HCT116 (cell line): ENCODE data around the gene IGFLR1. TPM values are rescaled to one million over a fixed set of nuclear protein-coding genes. Genes with fewer than 3 reads are reported as not detected.

Experiments
- ATAC-seq: fragments of 200-7000 bp; cut with Tn5 transposase; 2 replicates; pipeline ENCODE4 v1.9.1; 2020; ENCODE audit warnings: mild to moderate bottlenecking, moderate library complexity
- BruUV-seq: library from RNA; stranded (reverse); fragments of 400-500 nt; replicated peaks from 2 replicates; lab custom pipeline; 2021; lab: Mats Ljungman, UMichigan
- CTCF ChIA-PET: fragments of 300-600 bp; sonication (Branson Sonifier 250); formaldehyde crosslinking; loops from one replicate; lab custom pipeline; 2021; ENCODE audit warnings: antibody characterized with exemption; lab: Charles Lee
- POLR2A ChIA-PET: fragments of 300-600, 350-600 bp; sonication (Branson Sonifier 250); formaldehyde crosslinking; loops from one replicate; lab custom pipeline; 2021; ENCODE audit warnings: antibody characterized with exemption; lab: Charles Lee
- RAD21 ChIA-PET, 2 experiments: fragments of 300-600 bp; sonication (Branson Sonifier 250); formaldehyde crosslinking; loops; one replicate each; lab custom pipeline; 2023; ENCODE audit warnings: low total read pairs in 2 of 2; ENCODE audit not compliant: uncharacterized antibody in 2 of 2, unreplicated experiment in 2 of 2, low non-redundant PET in 1 of 2; lab: Charles Lee
- DNase-seq: peaks from one replicate; pipeline ENCODE4 v3.0.0-alpha.2; 2010; ENCODE audit warnings: low read depth, low spot score
- H2AFZ ChIP-seq: fragments of 200-600 bp; shearing (Covaris generic), sonication (generic); 2 replicates; pipeline ENCODE4 v1.6.1; 2017; ENCODE audit warnings: low read depth, mixed run types, mixed read lengths, antibody characterized with exemption, low read length; ENCODE audit not compliant: poor library complexity, severe bottlenecking
- H3K27ac ChIP-seq: 2 replicates; pipeline ENCODE4 v1.5.1; 2012; ENCODE audit warnings: low read depth, low read length
- H3K27me3 ChIP-seq: fragments of 200-600 bp; sonication (generic); 2 replicates; pipeline ENCODE4 v1.6.1; 2016; ENCODE audit warnings: mixed run types, low read length, mixed read lengths; ENCODE audit not compliant: insufficient read depth
- H3K36me3 ChIP-seq, 2 experiments: fragments of 200-500 bp in 1 of 2; fragments of 200-600 bp in 1 of 2; sonication (Bioruptor generic) in 1 of 2; sonication (generic) in 1 of 2; 2 replicates each; pipeline versions ENCODE4 v1.5.1 to v1.6.1; 2014 to 2016; ENCODE audit warnings: low read length in 2 of 2, inconsistent platforms in 1 of 2, mixed read lengths in 1 of 2, mixed run types in 1 of 2; ENCODE audit not compliant: insufficient read depth in 2 of 2, control insufficient read depth in 1 of 2
- H3K4me1 ChIP-seq, 2 experiments: fragments of 200-600 bp in 1 of 2; sonication (generic) in 1 of 2; 2 replicates each; pipeline versions ENCODE4 v1.5.1 to v1.6.1; 2012 to 2017; ENCODE audit warnings: low read length in 2 of 2, inconsistent platforms in 1 of 2, mild to moderate bottlenecking in 1 of 2, mixed read lengths in 1 of 2, mixed run types in 1 of 2, moderate library complexity in 1 of 2; ENCODE audit not compliant: insufficient read depth in 2 of 2, control insufficient read depth in 1 of 2
- H3K4me2 ChIP-seq: fragments of 200-600 bp; sonication (generic); 2 replicates; pipeline ENCODE4 v1.6.1; 2017; ENCODE audit warnings: mixed run types, low read length, mixed read lengths
- H3K4me3 ChIP-seq, 2 experiments: fragments of 200-600 bp in 1 of 2; sonication (generic) in 1 of 2; replicated peaks in 1 of 2; 2 replicates each; pipeline ENCODE4 v1.5.1; 2011 to 2016; ENCODE audit warnings: low read length in 2 of 2, control low read depth in 1 of 2, low read depth in 1 of 2, mild to moderate bottlenecking in 1 of 2, mixed read lengths in 1 of 2, mixed run types in 1 of 2
- H3K79me2 ChIP-seq: fragments of 200-600 bp; sonication (generic); 2 replicates; pipeline ENCODE4 v1.6.1; 2017; ENCODE audit warnings: mild to moderate bottlenecking, mixed run types, low read length, moderate library complexity, mixed read lengths; ENCODE audit not compliant: insufficient read depth
- H3K9ac ChIP-seq: fragments of 200-600 bp; sonication (generic); 2 replicates; pipeline ENCODE4 v1.6.1; 2016; ENCODE audit warnings: low read length, mixed read lengths
- H3K9me2 ChIP-seq: fragments of 200-600 bp; sonication (generic), shearing (Covaris generic); 2 replicates; pipeline ENCODE4 v1.6.1; 2017; ENCODE audit warnings: mixed run types, mild to moderate bottlenecking, moderate library complexity; ENCODE audit not compliant: insufficient read depth
- H3K9me3 ChIP-seq, 2 experiments: fragments of 200-500 bp in 1 of 2; fragments of 200-600 bp in 1 of 2; sonication (Bioruptor generic) in 1 of 2; sonication (generic) in 1 of 2; 2 replicates each; pipeline ENCODE4 v1.6.1; 2014 to 2017; ENCODE audit warnings: low read length in 2 of 2, mixed read lengths in 2 of 2, inconsistent platforms in 1 of 2, low read depth in 1 of 2, mild to moderate bottlenecking in 1 of 2, mixed run types in 1 of 2, moderate library complexity in 1 of 2; ENCODE audit not compliant: control insufficient read depth in 1 of 2, insufficient read depth in 1 of 2
- H4K20me1 ChIP-seq: fragments of 200-600 bp; sonication (generic), shearing (Covaris generic); 2 replicates; pipeline ENCODE4 v1.6.1; 2017; ENCODE audit warnings: mixed run types, mild to moderate bottlenecking, moderate library complexity; ENCODE audit not compliant: insufficient read depth
- ATF3 ChIP-seq: IDR thresholded peaks from 2 replicates; pipeline ENCODE4 v1.6.1; 2012
- CBX3 ChIP-seq: IDR thresholded peaks from 2 replicates; pipeline ENCODE4 v1.6.1; 2012; ENCODE audit warnings: low read depth
- CEBPB ChIP-seq: IDR thresholded peaks from 2 replicates; pipeline ENCODE4 v1.6.1; 2012; ENCODE audit warnings: low read depth
- EZH2phosphoT487 ChIP-seq: fragments of 200-600 bp; IDR thresholded peaks from 2 replicates; pipeline ENCODE4 v1.6.1; 2018; ENCODE audit warnings: antibody characterized with exemption, borderline replicate concordance
- POLR2A ChIP-seq: IDR thresholded peaks from 2 replicates; pipeline ENCODE4 v1.7.0; 2011; ENCODE audit warnings: borderline replicate concordance; ENCODE audit not compliant: insufficient read depth, insufficient read length; ENCODE audit errors: extremely low read depth
- SIN3A ChIP-seq: IDR thresholded peaks from 2 replicates; pipeline ENCODE4 v1.6.1; 2012; ENCODE audit warnings: low read depth
- SP1 ChIP-seq: IDR thresholded peaks from 2 replicates; pipeline ENCODE4 v1.6.1; 2012; ENCODE audit warnings: low read depth
- SRF ChIP-seq: IDR thresholded peaks from 2 replicates; pipeline ENCODE4 v1.6.1; 2012; ENCODE audit warnings: low read depth
- TCF7L2 ChIP-seq: IDR thresholded peaks from 2 replicates; pipeline ENCODE4 v1.7.0; 2011; ENCODE audit warnings: borderline replicate concordance, inconsistent platforms; ENCODE audit not compliant: insufficient read depth, insufficient read length; ENCODE audit errors: extremely low read depth
- YY1 ChIP-seq: IDR thresholded peaks from 2 replicates; pipeline ENCODE4 v1.6.1; 2011; ENCODE audit warnings: low read length, low read depth, moderate library complexity, mild to moderate bottlenecking; ENCODE audit not compliant: insufficient replicate concordance; ENCODE audit errors: extremely low read depth
- intact Hi-C: fragments of 100-400 bp; cut with micrococcal nuclease; formaldehyde crosslinking; loops from 2 replicates; pipeline ENCODE4 v1.10.0; 2022
- total RNA-seq: library from RNA; stranded (reverse); gene quantifications from one replicate; pipeline ENCODE4 v1.2.1, GENCODE V29; 2021; ENCODE audit not compliant: unreplicated experiment

Gene IGFLR1
- total RNA-seq, 1 experiment from 2014 or later: 8.3 TPM

GRCh38 chr19:35753634-35754369 is 11.6 kb upstream of the IGFLR1 start:
- ChIA-PET POLR2A (no interaction called here), RAD21 (no interaction called here), CTCF (no interaction called here)
- Histone ChIP-seq H2AFZ (no peak overlapping the region), H3K27ac (no peak overlapping the region), H4K20me1 (no peaks in the 10 kb centered on the region), H3K27me3 (no peaks in the 10 kb centered on the region), H3K36me3 (no peaks in the 10 kb centered on the region; a peak in 2 of 4 replicates), H3K9me3 (no peaks in the 10 kb centered on the region), H3K4me2 (no peak overlapping the region), H3K9ac (no peak overlapping the region), H3K9me2 (no peaks in the 10 kb centered on the region), H3K79me2 (peaks cover 9% of the 10 kb centered on the region), H3K4me3 (no peak overlapping the region), H3K4me1 (peaks cover 13 to 14% of the 10 kb centered on the region in 2 experiments)
- no peak for ATAC-seq
- no TSS peak for BruUV-seq
- intact Hi-C loops: no loop called here
- TF ChIP-seq EZH2phosphoT487: no peak
- no peak for TF ChIP-seq TCF7L2
- TF ChIP-seq SRF: no peak
- TF ChIP-seq CEBPB: no peak
- no peak for TF ChIP-seq POLR2A
- no peak for TF ChIP-seq ATF3
- TF ChIP-seq SIN3A: no peak
- TF ChIP-seq CBX3: no peak
- TF ChIP-seq SP1: no peak
- no peak for TF ChIP-seq YY1
- DNase-seq: no peak
